Prostate gland (tissue), 2 donors: Measurements from ENCODE around the gene TBC1D22A.

Experiments
- CTCF ChIP-seq, 4 experiments: fragments of 200-600 bp in 2 of 4; fragments of 450-650 bp in 2 of 4; sonication (generic) in 2 of 4; IDR thresholded peaks; 1 replicate in 3 of 4; 2 replicates in 1 of 4; pipeline ENCODE4 v1.5.1; 2016 to 2019; ENCODE audit warnings: antibody characterized with exemption in 4 of 4, mild to moderate bottlenecking in 2 of 4, moderate library complexity in 2 of 4
- POLR2AphosphoS5 ChIP-seq: sonication (generic); formaldehyde crosslinking; IDR thresholded peaks from one replicate; pipeline ENCODE4 v1.6.1; 2017; ENCODE audit warnings: antibody characterized with exemption

GRCh38 chr22:46947516-46948257 lies 185.2 kb downstream of the TBC1D22A start:
- no peak for TF ChIP-seq CTCF (IDR thresholded peaks at IDR 0.05)
- no peak for TF ChIP-seq POLR2AphosphoS5
